Measurements from ENCODE around the gene WDR45B. TPM values are rescaled to one million over a fixed set of nuclear protein-coding genes. Genes with fewer than 3 reads are reported as not detected.

The WDR45B gene
- polyA plus RNA-seq, 1 experiment: 105 TPM

- Histone ChIP-seq H3K4me3 (ENCODE audit: low read depth, low read length) (no peak overlapping the region), H3K27me3 (ENCODE audit: control insufficient read depth, insufficient read depth, low read length) (no peaks in the 10 kb centered on the region), H3K9me3 (ENCODE audit: control insufficient read depth, insufficient read depth, low read length) (no peaks in the 10 kb centered on the region), H3K27ac (ENCODE audit: low read depth, low read length) (no peak overlapping the region)
- TF ChIP-seq CTCF (IDR thresholded peaks at IDR 0.05; ENCODE audit: low read depth, low read length): no peak
- ChIA-PET POLR2A (no interaction called here), CTCF (interaction anchor here (1.0 kb wide), 1 partner anchor 16 kb away, joined by 4 read pairs; no protein-coding TSS in a partner anchor)
- no peak for DNase-seq (ENCODE audit: low read depth, low spot score)
Measured at GRCh38 chr17:82570277-82570676, 78.0 kb downstream of the WDR45B start.

- no peak overlapping the region for H3K27ac ChIP-seq (ENCODE audit: low read depth, low read length)
- POLR2A ChIA-PET: no interaction called here
- no peak for TF ChIP-seq CTCF (IDR thresholded peaks at IDR 0.05; ENCODE audit: low read depth, low read length)
Measured at GRCh38 chr17:82569621-82570020, 78.6 kb downstream of the WDR45B start.

GRCh38 chr17:82568997-82569393 is 79.2 kb downstream of the WDR45B start:
- DNase-seq (ENCODE audit: low read depth, low spot score): no peak
- Histone ChIP-seq H3K4me3 (ENCODE audit: low read depth, low read length) (no peak overlapping the region), H3K27ac (ENCODE audit: low read depth, low read length) (no peak overlapping the region), H3K27me3 (ENCODE audit: control insufficient read depth, insufficient read depth, low read length) (no peaks in the 10 kb centered on the region), H3K9me3 (ENCODE audit: control insufficient read depth, insufficient read depth, low read length) (no peaks in the 10 kb centered on the region)
- POLR2A ChIA-PET: no interaction called here
- CTCF ChIA-PET: interaction anchor here (2.2 kb wide), 1 partner anchor 15 kb away, joined by 12 read pairs; no protein-coding TSS in a partner anchor
- no peak for TF ChIP-seq CTCF (IDR thresholded peaks at IDR 0.05; ENCODE audit: low read depth, low read length)

More at GRCh38 chr17:82569621-82570020, 78.6 kb downstream of the WDR45B start:
- CTCF ChIA-PET: interaction anchor here (1.0 kb wide), 1 partner anchor 15 kb away, joined by 4 read pairs; no protein-coding TSS in a partner anchor
- Histone ChIP-seq H3K4me3 (ENCODE audit: low read depth, low read length) (no peak overlapping the region), H3K9me3 (ENCODE audit: control insufficient read depth, insufficient read depth, low read length) (no peaks in the 10 kb centered on the region), H3K27me3 (ENCODE audit: control insufficient read depth, insufficient read depth, low read length) (no peaks in the 10 kb centered on the region)
- no peak for DNase-seq (ENCODE audit: low read depth, low spot score)

- no peak for TF ChIP-seq CTCF (IDR thresholded peaks at IDR 0.05; ENCODE audit: low read depth, low read length)
- Histone ChIP-seq H3K27ac (ENCODE audit: low read depth, low read length) (no peak overlapping the region), H3K4me3 (ENCODE audit: low read depth, low read length) (no peak overlapping the region), H3K27me3 (ENCODE audit: control insufficient read depth, insufficient read depth, low read length) (no peaks in the 10 kb centered on the region), H3K9me3 (ENCODE audit: control insufficient read depth, insufficient read depth, low read length) (no peaks in the 10 kb centered on the region)
- POLR2A ChIA-PET: no interaction called here
- CTCF ChIA-PET: interaction anchor here (2.2 kb wide), 1 partner anchor 13 kb away, joined by 12 read pairs; no protein-coding TSS in a partner anchor
- DNase-seq (ENCODE audit: low read depth, low spot score): no peak
Measured at GRCh38 chr17:82567286-82567685, 81.0 kb downstream of the WDR45B start.

GRCh38 chr17:82566129-82566960 is 81.9 kb downstream of the WDR45B start:
- no peak for DNase-seq (ENCODE audit: low read depth, low spot score)
- Histone ChIP-seq H3K27me3 (ENCODE audit: control insufficient read depth, insufficient read depth, low read length) (no peaks in the 10 kb centered on the region), H3K4me3 (ENCODE audit: low read depth, low read length) (no peak overlapping the region), H3K27ac (ENCODE audit: low read depth, low read length) (no peak overlapping the region), H3K9me3 (ENCODE audit: control insufficient read depth, insufficient read depth, low read length) (no peaks in the 10 kb centered on the region)
- TF ChIP-seq CTCF (IDR thresholded peaks at IDR 0.05; ENCODE audit: low read depth, low read length): no peak
- ChIA-PET CTCF (no interaction called here), POLR2A (no interaction called here)

Measured in AG04450 (cell line).